B cell (primary cell): ENCODE data around the gene DENND1A. TPM values are rescaled to one million over a fixed set of nuclear protein-coding genes. Genes with fewer than 3 reads are reported as not detected.

Experiments used
- ATAC-seq: fragments of 200-7000 bp; cut with Tn5 transposase; one replicate; pipeline ENCODE4 v1.10.0; 2021; ENCODE audit warnings: low read depth, mild to moderate bottlenecking, moderate number of reproducible peaks, moderate library complexity
- CTCF ChIA-PET: fragments of 350-600 bp; sonication (Branson Sonifier 250); formaldehyde crosslinking; loops from one replicate; lab custom pipeline; 2021; ENCODE audit warnings: antibody characterized with exemption, inconsistent platforms; lab: Charles Lee
- POLR2A ChIA-PET: fragments of 350-600 bp; sonication (Branson Sonifier 250); formaldehyde crosslinking; loops from one replicate; lab custom pipeline; 2021; ENCODE audit warnings: antibody characterized with exemption; lab: Charles Lee
- DNase-seq: peaks from one replicate; pipeline ENCODE4 v3.0.0; 2013
- H2AFZ ChIP-seq: 2 replicates; pipeline ENCODE4 v1.6.1; 2012; ENCODE audit warnings: mild to moderate bottlenecking, low read depth, low read length; ENCODE audit not compliant: insufficient read depth, poor library complexity, severe bottlenecking
- H3K27ac ChIP-seq, 2 donors: 1 replicate in 1 of 2; 2 replicates in 1 of 2; pipeline ENCODE4 v1.5.1; 2012 to 2013; ENCODE audit warnings: low read length in 2 of 2, mild to moderate bottlenecking in 2 of 2, moderate library complexity in 1 of 2
- H3K27me3 ChIP-seq, 4 experiments: fragments of 200-600 bp in 1 of 4; sonication (generic) in 1 of 4; replicated peaks in 1 of 4; 1 replicate in 2 of 4; 2 replicates in 2 of 4; pipeline versions ENCODE4 v1.6.1 to v1.7.0; 2013 to 2016; ENCODE audit warnings: low read length in 3 of 4, mild to moderate bottlenecking in 2 of 4, mixed read lengths in 1 of 4, moderate library complexity in 1 of 4; ENCODE audit not compliant: insufficient read depth in 4 of 4, control insufficient read depth in 3 of 4; ENCODE audit errors: control extremely low read depth in 1 of 4
- H3K36me3 ChIP-seq, 2 experiments: replicated peaks in 1 of 2; 1 replicate in 1 of 2; 2 replicates in 1 of 2; pipeline versions ENCODE4 v1.6.1 to v1.7.1; 2013; ENCODE audit warnings: low read length in 1 of 2; ENCODE audit not compliant: insufficient read depth in 2 of 2, control insufficient read depth in 1 of 2; ENCODE audit errors: control extremely low read depth in 1 of 2, extremely low read depth in 1 of 2
- H3K4me1 ChIP-seq, 2 donors: fragments of 200-600 bp in 1 of 2; sonication (generic) in 1 of 2; 1 replicate in 1 of 2; 2 replicates in 1 of 2; pipeline versions ENCODE4 v1.5.1 to v1.6.1; 2013 to 2017; ENCODE audit warnings: low read length in 2 of 2; ENCODE audit not compliant: control insufficient read depth in 2 of 2, insufficient read depth in 2 of 2
- H3K4me2 ChIP-seq: replicated peaks from 2 replicates; pipeline ENCODE3; 2012; ENCODE audit warnings: mild to moderate bottlenecking, low read depth, low read length; ENCODE audit not compliant: poor library complexity, severe bottlenecking
- H3K4me3 ChIP-seq, 5 experiments: fragments of 200-600 bp in 1 of 5; sonication (generic) in 1 of 5; 1 replicate in 3 of 5; 2 replicates in 2 of 5; pipeline versions ENCODE4 v1.5.1 to v1.7.0; 2011 to 2016; ENCODE audit warnings: low read length in 4 of 5, mild to moderate bottlenecking in 4 of 5, low read depth in 2 of 5, control low read depth in 1 of 5, moderate library complexity in 1 of 5; ENCODE audit not compliant: insufficient read depth in 1 of 5; ENCODE audit errors: control extremely low read depth in 1 of 5, extremely low read depth in 1 of 5
- H3K79me2 ChIP-seq: fragments of 200-600 bp; sonication (generic); one replicate; pipeline ENCODE4 v1.6.0; 2016; ENCODE audit warnings: low read length; ENCODE audit not compliant: control insufficient read depth, insufficient read depth
- H3K9ac ChIP-seq: fragments of 200-600 bp; sonication (generic); 2 replicates; pipeline ENCODE4 v1.6.1; 2017; ENCODE audit warnings: mild to moderate bottlenecking, low read length, moderate library complexity
- H3K9me3 ChIP-seq, 3 donors: one replicate each; pipeline versions ENCODE4 v1.6.1 to v1.7.1; 2013; ENCODE audit warnings: low read length in 2 of 3; ENCODE audit not compliant: control insufficient read depth in 2 of 3, insufficient read depth in 1 of 3; ENCODE audit errors: control extremely low read depth in 1 of 3
- H4K20me1 ChIP-seq: 2 replicates; pipeline ENCODE4 v1.6.0; 2012; ENCODE audit warnings: mild to moderate bottlenecking, low read length; ENCODE audit not compliant: insufficient read depth, control insufficient read depth, poor library complexity, severe bottlenecking
- H3K27ac Mint-ChIP-seq: one replicate; pipeline ENCODE4 v1.8.0; 2021; ENCODE audit warnings: mixed read lengths
- H3K27me3 Mint-ChIP-seq: one replicate; pipeline ENCODE4 v1.8.0; 2021; ENCODE audit warnings: mixed read lengths
- H3K4me1 Mint-ChIP-seq: one replicate; pipeline ENCODE4 v1.8.0; 2021; ENCODE audit warnings: mixed read lengths
- H3K4me3 Mint-ChIP-seq: one replicate; pipeline ENCODE4 v1.8.0; 2021; ENCODE audit warnings: mixed read lengths
- H3K9me3 Mint-ChIP-seq: one replicate; pipeline ENCODE4 v1.8.0; 2022; ENCODE audit warnings: mixed read lengths; ENCODE audit not compliant: insufficient read depth
- EZH2 ChIP-seq: IDR thresholded peaks from 2 replicates; pipeline ENCODE4 v1.6.1; 2012; ENCODE audit warnings: borderline replicate concordance, low read depth, mild to moderate bottlenecking, moderate library complexity, low read length; ENCODE audit not compliant: insufficient read depth, poor library complexity, severe bottlenecking
- WGBS: methylation state at CpG from one replicate; pipeline ENCODE4 v1.1.5; 2013; ENCODE audit warnings: missing lambda C conversion rate; ENCODE audit not compliant: insufficient coverage; 5-methylcytosine and 5-hydroxymethylcytosine counted together
- intact Hi-C: fragments of 100-400 bp; cut with micrococcal nuclease; formaldehyde crosslinking; loops from one replicate; pipeline ENCODE4 v1.10.0; 2022
- polyA plus RNA-seq: library from polyadenylated mRNA; depleted of rRNA; stranded (reverse); fragments of >200 nt; gene quantifications from 2 replicates; pipeline ENCODE4 v1.2.3, GENCODE V29; 2012
- total RNA-seq, 2 donors: library from RNA; stranded (reverse); fragments of 120-200 nt in 1 of 2; gene quantifications; 1 replicate in 1 of 2; 2 replicates in 1 of 2; pipeline versions ENCODE4 v1.2.3 to v1.2.4, GENCODE V29; 2013 to 2022
- TF ChIP-seq, protein P1 (sequence below): fragments of 200-600 bp; IDR thresholded peaks from one replicate; pipeline ENCODE4 v1.8.0; 2022; ENCODE audit warnings: antibody characterized with exemption, mild to moderate bottlenecking

The DENND1A gene
- total and polyA plus RNA-seq, 2 donors (not counting 1 experiment from before 2014, with no cell fraction given): 10.8 to 26.0 TPM

DNA sequence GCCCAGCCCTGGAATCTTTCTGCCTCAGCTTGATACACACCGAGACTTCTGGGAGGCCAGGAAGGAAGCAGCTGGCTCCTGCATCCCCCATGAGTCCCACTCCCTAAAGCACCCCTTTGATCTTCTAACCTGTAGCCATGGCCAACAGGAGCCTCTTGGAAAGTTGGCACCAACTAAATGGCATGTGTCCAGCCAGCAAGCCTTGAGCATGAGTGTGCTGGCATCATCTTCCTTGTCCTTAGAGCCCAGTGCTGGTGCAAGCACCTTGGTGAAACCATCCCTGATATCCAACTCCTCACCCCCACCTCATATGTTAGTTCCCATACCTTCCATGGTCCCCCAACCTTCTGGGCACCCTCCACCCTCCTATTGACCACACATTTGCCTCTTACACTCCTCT is 443.5 kb downstream of the DENND1A start:
- ChIA-PET POLR2A (no interaction called here), CTCF (interaction anchor here (0.6 kb wide), 1 partner anchor 1328 kb away, joined by 3 read pairs; no protein-coding TSS in a partner anchor)
- intact Hi-C loops: no loop called here

DNA sequence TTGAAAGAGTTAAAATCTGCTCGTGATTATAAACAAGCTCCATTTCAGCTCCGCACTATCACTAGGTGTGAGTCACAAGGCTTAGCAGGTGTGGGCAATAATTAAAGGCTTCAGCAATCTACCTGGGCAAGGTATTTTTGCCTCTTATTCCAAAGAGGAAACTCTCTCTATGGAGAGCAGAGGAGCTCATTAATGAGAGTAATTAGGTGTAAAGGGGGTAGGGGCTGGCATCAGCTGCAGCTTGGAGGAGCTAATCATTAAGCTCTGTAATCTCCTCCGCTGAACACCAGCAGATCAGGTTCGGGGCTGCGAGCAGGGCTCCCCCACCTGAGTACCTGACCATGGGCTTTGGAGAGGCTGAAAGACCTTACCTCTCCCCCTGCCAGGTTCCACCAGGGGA is 444.7 kb downstream of the DENND1A start:
- no peaks in the 10 kb centered on the region for H3K9me3 Mint-ChIP-seq
- ChIA-PET CTCF (no interaction called here), POLR2A (interaction anchor here (0.7 kb wide), 1 partner anchor 356 kb away, joined by 4 read pairs; no protein-coding TSS in a partner anchor)
- no peaks in the 10 kb centered on the region for H3K4me1 Mint-ChIP-seq
- Histone ChIP-seq H3K27me3 (no peaks in the 10 kb centered on the region), H3K9me3 (no peaks in the 10 kb centered on the region), H2AFZ (no peak overlapping the region), H3K4me1 (no peaks in the 10 kb centered on the region), H3K4me2 (no peak overlapping the region), H3K4me3 (no peak overlapping the region), H3K79me2 (no peaks in the 10 kb centered on the region), H4K20me1 (no peaks in the 10 kb centered on the region), H3K27ac (no peak overlapping the region), H3K36me3 (peaks cover 0 to 5% of the 10 kb centered on the region in 2 experiments), H3K9ac (no peak overlapping the region)
- no peak for ATAC-seq
- intact Hi-C loops: no loop called here
- WGBS: 100% methylated on average over 1 of the region's 5 CpGs
- H3K27ac Mint-ChIP-seq: no peak overlapping the region
- H3K4me3 Mint-ChIP-seq: no peak overlapping the region
- H3K27me3 Mint-ChIP-seq: no peaks in the 10 kb centered on the region
- no peak for DNase-seq
- TF ChIP-seq, protein P1, sequence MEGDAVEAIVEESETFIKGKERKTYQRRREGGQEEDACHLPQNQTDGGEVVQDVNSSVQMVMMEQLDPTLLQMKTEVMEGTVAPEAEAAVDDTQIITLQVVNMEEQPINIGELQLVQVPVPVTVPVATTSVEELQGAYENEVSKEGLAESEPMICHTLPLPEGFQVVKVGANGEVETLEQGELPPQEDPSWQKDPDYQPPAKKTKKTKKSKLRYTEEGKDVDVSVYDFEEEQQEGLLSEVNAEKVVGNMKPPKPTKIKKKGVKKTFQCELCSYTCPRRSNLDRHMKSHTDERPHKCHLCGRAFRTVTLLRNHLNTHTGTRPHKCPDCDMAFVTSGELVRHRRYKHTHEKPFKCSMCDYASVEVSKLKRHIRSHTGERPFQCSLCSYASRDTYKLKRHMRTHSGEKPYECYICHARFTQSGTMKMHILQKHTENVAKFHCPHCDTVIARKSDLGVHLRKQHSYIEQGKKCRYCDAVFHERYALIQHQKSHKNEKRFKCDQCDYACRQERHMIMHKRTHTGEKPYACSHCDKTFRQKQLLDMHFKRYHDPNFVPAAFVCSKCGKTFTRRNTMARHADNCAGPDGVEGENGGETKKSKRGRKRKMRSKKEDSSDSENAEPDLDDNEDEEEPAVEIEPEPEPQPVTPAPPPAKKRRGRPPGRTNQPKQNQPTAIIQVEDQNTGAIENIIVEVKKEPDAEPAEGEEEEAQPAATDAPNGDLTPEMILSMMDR: no peak
- TF ChIP-seq EZH2: no peak

More for the DNA sequence above, 443.5 kb downstream of the DENND1A start:
- no peaks in the 10 kb centered on the region for H3K27me3 ChIP-seq
- H3K9ac ChIP-seq: no peak overlapping the region
- no peaks in the 10 kb centered on the region for H3K79me2 ChIP-seq
- no peak for ATAC-seq
- no peaks in the 10 kb centered on the region for H3K9me3 Mint-ChIP-seq
- peaks cover 0 to 5% of the 10 kb centered on the region in 2 experiments for H3K36me3 ChIP-seq
- no peak overlapping the region for H3K27ac ChIP-seq
- no peak overlapping the region for H3K4me3 Mint-ChIP-seq
- no peak overlapping the region for H3K4me2 ChIP-seq
- no peak for DNase-seq
- no peak overlapping the region for H3K27ac Mint-ChIP-seq
- no peaks in the 10 kb centered on the region for H4K20me1 ChIP-seq
- no peak overlapping the region for H3K4me3 ChIP-seq
- H3K4me1 Mint-ChIP-seq: no peaks in the 10 kb centered on the region
- TF ChIP-seq EZH2: no peak
- TF ChIP-seq, protein P1: no peak
- H3K9me3 ChIP-seq: no peaks in the 10 kb centered on the region
- H3K27me3 Mint-ChIP-seq: no peaks in the 10 kb centered on the region
- H3K4me1 ChIP-seq: no peaks in the 10 kb centered on the region
- H2AFZ ChIP-seq: no peak overlapping the region
- WGBS: 80% methylated on average over 1 of the region's 1 CpG
